ENCODE results near the gene BAZ1A. TPM values are rescaled to one million over a fixed set of nuclear protein-coding genes. Genes with fewer than 3 reads are reported as not detected.
A peak's percentile ranks its signal among the peaks of the same experiment; 100 is the strongest.

Gene BAZ1A
- total RNA-seq = 10 to 100 TPM; 61.0 to 71.7 TPM

DNA sequence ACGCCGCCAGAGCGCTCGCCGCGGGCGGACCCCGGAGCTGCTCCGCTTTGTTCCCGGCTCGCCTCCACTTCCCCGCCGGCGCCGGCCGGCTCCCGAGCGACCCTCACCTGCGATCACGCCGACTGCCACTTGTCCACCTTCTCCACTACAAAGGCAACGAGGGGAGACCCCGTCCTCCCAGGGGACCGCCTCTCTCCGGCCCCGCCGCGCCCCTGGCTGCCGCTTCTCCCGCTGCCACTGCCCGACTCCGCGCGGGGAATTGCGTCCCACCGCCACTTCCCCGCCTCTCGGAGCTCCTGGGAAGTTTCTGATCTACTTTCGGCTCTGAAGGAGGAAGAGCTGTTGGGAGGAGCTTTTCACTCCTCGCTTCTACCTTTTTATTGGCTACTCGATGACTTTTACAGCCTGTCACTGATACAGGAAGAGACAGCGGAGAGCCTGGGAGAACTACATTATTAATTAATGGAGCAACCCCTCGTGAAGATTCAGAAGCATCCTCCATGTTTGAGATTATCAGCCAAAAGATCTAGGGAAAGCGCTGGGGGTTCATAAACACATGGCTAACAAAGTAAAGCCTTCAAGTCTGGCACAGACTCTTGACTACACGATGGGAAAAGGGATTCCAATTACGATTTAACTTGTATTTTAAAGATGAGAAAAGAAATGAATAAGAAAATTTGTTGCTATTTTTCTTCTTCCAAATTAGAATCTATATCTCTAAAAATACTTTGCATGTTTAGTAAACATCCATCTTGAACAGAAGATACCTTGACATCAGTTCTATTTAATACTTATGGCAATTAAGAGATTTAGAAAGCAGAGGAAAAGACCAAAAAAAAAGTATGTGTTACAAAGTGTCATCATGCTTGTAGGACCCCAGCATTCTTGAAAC is at the start of gene BAZ1A:
Gene BAZ1A, minus strand, starts transcription at position 330 of the 892 bp plus-strand sequence. CDS start 756 bp downstream, outside the sequence.
- Mint-ChIP-seq H3K36me3 (peaks cover 16 to 24% of the 10 kb centered on the region in 2 donors), H3K27ac (peak within 1 kb of the TSS; percentile 96 to 99), H3K9me3 (no peaks in the 10 kb centered on the region)
- DNase-seq (ENCODE audit: low spot score in 2 of 2) (peak; percentile 47 to 70), ATAC-seq (peak; percentile 19 to 22)

DNA sequence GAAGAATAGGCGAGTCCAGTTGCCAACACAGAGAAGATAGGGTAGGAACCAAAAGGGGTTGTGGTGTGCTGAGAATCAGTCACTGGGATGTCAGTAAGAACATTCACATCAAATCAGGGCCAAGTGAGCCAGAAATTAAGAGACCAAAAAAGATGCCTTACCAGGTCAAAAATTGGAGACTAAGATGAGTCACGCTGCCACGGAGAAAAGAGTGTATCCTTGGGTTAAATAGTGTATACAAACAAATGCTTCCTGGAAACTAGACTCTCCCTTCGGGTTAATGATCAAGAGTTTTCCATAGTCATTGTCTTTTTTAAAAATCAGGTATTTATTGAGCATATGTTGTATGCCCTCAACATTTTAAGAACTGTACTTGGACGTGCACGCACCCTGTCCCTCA is 45.2 kb upstream of the BAZ1A start:
- no peaks in the 10 kb centered on the region for H3K9me3 Mint-ChIP-seq
- H3K36me3 Mint-ChIP-seq = no peaks in the 10 kb centered on the region
- H3K27ac Mint-ChIP-seq = no peak overlapping the region
- DNase-seq (ENCODE audit: low spot score in 2 of 2) (no peak), ATAC-seq (no peak)

DNA sequence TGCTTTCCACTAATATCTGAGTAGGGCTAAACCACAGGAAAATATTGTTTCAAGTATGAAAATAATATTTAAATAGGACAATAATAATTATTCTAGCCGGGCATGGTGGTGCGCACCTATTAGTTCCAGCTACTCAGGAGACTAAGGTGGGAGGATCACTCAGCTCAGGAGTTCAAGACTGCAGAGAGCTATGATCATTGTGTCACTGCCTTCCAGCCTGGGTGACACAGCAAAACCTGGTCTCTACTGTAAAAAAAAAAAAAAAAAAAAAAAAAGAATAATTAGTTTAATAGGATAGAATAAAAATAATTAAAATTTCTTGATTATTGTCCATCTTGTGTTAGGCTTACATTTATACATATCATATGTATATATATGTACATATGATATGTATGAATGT is 38.5 kb upstream of the BAZ1A start:
- no peak for DNase-seq (ENCODE audit: low spot score in 2 of 2)
- no peak for ATAC-seq
- H3K27ac Mint-ChIP-seq = no peak overlapping the region
- H3K36me3 Mint-ChIP-seq = no peaks in the 10 kb centered on the region
- no peaks in the 10 kb centered on the region for H3K9me3 Mint-ChIP-seq

DNA sequence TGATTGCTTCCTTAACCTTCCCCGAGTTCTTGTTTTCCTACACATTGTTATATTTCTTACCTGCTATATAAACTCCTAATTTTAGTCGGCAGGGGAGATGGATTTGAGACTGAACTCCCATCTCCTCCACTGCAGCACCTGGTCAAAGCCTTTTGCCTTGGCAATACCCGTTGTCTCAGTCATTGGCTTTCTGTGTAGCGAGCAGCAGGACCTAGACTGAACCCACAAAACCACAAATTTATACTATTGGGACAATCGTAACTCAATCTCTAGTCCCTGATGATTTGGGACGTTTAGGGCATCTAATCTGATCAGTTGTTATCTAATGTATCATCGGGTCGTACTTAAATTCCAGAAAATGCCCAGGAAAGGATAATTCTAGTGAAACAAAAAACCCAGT is 37.8 kb upstream of the BAZ1A start:
- Mint-ChIP-seq H3K27ac (no peak overlapping the region), H3K9me3 (no peaks in the 10 kb centered on the region), H3K36me3 (no peaks in the 10 kb centered on the region)
- ATAC-seq (no peak), DNase-seq (ENCODE audit: low spot score in 2 of 2) (no peak)

GRCh38 chr14:34912182-34912581 is 37.0 kb upstream of the BAZ1A start:
- DNase-seq (ENCODE audit: low spot score in 2 of 2) = no peak
- H3K9me3 Mint-ChIP-seq = no peaks in the 10 kb centered on the region
- H3K27ac Mint-ChIP-seq = peak overlapping the region in 1 of 2 donors; percentile 12
- H3K36me3 Mint-ChIP-seq = no peaks in the 10 kb centered on the region
- no peak for ATAC-seq

DNA sequence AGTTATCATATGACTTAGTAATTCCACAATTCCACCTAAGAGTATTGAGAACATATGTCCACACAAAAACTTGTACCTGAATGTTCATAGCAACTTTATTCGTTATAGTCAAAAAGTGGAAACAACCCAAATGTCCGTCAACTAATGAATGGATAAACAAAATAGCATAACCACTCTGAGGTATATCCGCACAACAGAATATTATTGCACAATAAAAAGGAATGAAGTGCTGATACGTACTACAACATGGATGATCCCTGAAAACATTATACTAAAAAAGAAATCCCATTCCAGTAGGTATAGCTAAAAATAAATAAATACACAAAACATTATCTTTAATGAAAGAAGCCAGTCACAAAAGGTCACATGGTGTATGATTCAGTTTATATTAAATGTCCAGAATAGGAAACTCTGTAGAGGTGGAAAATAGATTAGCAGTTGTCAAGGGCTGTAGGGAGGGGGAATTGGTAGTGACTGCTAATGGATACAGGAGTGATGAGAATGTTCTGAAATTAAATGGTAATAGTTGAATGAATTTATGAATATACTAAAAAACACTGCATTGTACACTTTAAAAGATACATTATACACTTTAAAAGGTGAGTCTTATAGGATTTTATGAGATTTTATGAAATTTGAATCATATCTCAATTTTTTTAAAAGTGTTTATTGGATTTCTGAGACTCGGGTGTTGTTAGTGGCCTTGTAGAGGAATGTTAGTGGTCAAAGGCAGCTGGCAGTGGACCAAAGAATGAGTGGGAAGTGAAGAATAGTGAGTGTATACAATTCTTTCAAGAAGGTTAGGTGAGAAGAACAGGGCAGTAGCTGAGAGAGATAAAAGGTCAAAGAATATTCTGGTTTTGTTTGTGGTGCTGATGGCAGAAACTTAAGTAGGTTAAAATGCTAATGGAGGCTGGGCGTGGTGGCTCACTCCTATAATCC is 36.3 kb upstream of the BAZ1A start:
- no peaks in the 10 kb centered on the region for H3K9me3 Mint-ChIP-seq
- H3K36me3 Mint-ChIP-seq = no peaks in the 10 kb centered on the region
- ATAC-seq = no peak
- no peak for DNase-seq (ENCODE audit: low spot score in 2 of 2)
- peak overlapping the region in 1 of 2 donors; percentile 12 for H3K27ac Mint-ChIP-seq

DNA sequence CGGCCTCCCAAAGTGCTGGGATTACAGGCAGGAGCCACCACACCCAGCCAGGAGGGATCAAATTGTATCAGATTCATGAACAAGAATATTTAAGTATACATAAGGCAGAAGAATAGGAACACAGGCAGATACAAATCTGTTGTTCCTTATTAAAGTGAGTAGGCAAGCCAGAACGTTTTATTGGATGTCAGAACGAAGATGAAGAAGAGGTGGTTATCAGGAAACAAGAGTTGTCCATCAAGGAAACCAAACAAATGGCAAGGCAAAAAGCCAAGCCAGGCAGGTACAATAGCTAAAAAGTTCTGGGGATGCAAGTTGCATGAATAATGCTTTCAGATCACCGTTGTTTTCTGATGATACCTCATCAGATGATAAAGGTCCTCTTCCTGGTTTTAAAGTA is 31.1 kb upstream of the BAZ1A start:
- no peaks in the 10 kb centered on the region for H3K36me3 Mint-ChIP-seq
- ATAC-seq (no peak), DNase-seq (ENCODE audit: low spot score in 2 of 2) (no peak)
- no peak overlapping the region for H3K27ac Mint-ChIP-seq
- no peaks in the 10 kb centered on the region for H3K9me3 Mint-ChIP-seq

- ATAC-seq (no peak), DNase-seq (ENCODE audit: low spot score in 2 of 2) (no peak)
- Mint-ChIP-seq H3K9me3 (no peaks in the 10 kb centered on the region), H3K36me3 (no peaks in the 10 kb centered on the region), H3K27ac (no peak overlapping the region)
Observed at GRCh38 chr14:34895277-34895676, 20.1 kb upstream of the BAZ1A start.

DNA sequence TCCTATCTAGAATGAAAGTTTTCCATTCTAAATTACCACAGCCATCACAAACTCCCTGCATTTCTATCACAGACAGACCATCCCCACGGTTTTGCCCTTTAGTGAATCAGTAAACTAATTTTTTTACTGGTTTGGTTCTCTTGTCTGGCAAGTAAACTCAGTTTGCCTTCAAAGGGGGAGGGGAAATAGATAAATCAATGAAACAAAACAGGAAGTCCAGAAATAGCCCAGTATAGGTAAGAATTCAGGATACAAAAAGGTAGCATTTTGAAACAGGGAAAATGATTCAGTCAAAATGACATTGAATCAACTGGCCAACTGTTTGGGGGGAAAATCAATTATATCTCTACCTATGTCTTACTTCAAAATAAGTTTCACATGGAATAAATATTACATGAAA is 15.8 kb upstream of the BAZ1A start:
- Mint-ChIP-seq H3K9me3 (no peaks in the 10 kb centered on the region), H3K27ac (no peak overlapping the region), H3K36me3 (no peaks in the 10 kb centered on the region)
- ATAC-seq (no peak), DNase-seq (ENCODE audit: low spot score in 2 of 2) (no peak)

GRCh38 chr14:34888186-34888585 is 13.0 kb upstream of the BAZ1A start:
- Mint-ChIP-seq H3K36me3 (no peaks in the 10 kb centered on the region), H3K9me3 (no peaks in the 10 kb centered on the region), H3K27ac (no peak overlapping the region)
- DNase-seq (ENCODE audit: low spot score in 2 of 2) (no peak), ATAC-seq (no peak)

- Mint-ChIP-seq H3K36me3 (no peaks in the 10 kb centered on the region), H3K27ac (no peak overlapping the region), H3K9me3 (no peaks in the 10 kb centered on the region)
- ATAC-seq (no peak), DNase-seq (ENCODE audit: low spot score in 2 of 2) (no peak)
Observed at GRCh38 chr14:34883954-34884353, 8.8 kb upstream of the BAZ1A start.

GRCh38 chr14:34874386-34875030 is 652 bp downstream of the BAZ1A start:
- Mint-ChIP-seq H3K9me3 (no peaks in the 10 kb centered on the region), H3K27ac (peak overlapping the region; percentile 93 to 96), H3K36me3 (peaks cover 16 to 24% of the 10 kb centered on the region in 2 donors)
- DNase-seq (ENCODE audit: low spot score in 2 of 2) = no peak
- peak; percentile 32 to 36 for ATAC-seq

DNA sequence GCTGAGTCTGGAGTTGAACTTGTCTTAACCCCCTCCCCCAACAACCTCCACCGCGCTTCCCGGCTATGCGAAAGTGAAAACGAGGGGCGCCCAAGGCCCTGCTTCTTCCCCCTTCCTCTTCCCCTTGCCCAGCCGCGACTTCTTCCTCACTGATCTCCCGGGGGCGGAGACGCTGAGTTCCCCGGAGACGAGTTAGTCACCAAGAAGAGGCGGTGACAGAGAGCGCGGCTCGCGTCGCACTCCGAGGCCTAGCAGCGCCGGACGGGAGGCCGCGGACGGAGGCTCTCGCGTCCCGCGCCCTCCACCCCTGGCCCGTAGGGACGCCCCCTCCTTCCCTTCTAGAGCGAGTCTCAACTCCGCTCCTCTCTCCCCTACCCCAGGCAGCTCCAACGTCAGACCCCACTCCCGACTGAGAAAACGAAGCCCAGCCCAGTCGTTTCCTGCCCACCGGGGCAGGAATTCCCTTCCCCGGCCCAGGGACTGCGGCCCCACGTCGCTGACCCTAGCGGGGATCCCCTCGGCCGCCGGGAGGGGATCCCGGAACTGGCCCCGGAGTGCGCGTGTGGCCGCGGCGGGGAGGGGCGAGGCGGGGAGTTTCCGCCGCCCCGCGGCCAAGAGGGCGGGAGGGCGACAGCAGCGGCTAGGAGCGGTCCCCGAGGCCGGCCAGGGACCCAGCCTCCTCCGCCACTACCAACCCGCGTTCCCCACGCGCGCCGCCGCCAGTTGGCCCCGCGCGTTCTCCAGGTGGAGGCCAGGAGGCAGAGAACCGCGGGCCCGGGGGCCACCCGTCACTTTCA is 1.4 kb downstream of the BAZ1A start:
- Mint-ChIP-seq H3K36me3 (peaks cover 16 to 24% of the 10 kb centered on the region in 2 donors), H3K27ac (peak overlapping the region; percentile 96 to 99), H3K9me3 (no peaks in the 10 kb centered on the region)
- DNase-seq (ENCODE audit: low spot score in 2 of 2) (peak; percentile 82 to 93), ATAC-seq (peak; percentile 85)

DNA sequence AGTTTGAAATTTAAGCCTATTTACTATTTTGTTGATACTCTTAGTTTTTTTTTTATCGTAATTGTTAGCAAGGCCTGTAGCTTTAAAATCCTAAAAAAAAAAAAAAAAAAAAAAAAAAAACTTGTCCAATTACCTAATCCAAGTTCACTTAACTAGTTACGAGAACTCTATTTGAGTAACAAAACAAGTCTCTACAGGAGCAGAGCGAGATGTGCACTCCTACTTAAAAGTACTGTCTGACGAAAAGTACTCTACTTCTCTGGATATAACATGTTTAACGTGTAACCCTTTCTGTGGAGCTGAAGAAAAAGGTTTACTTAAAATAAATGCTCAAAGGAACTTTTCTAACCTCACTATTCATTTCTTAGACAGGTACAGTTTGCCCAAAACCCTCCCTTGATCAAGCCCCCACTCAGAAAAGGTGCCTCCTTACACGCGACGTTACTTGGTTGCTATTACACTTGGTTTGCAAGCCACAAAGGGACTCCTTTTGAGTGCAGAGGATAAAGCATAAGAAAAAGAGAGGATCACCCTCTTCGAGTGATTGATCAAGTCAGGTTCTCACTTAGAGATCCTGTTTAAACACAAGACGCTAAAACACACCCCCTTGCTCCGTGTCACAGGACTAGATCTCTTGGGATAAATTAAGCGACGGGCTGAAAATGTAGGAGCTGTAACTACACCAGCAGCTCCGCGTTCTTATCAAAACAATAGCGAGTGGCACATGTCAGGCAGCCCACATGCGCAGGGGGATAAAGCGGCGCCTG is 2.2 kb downstream of the BAZ1A start:
- ATAC-seq (peak; percentile 9 to 26), DNase-seq (ENCODE audit: low spot score in 2 of 2) (no peak)
- peaks cover 16 to 29% of the 10 kb centered on the region in 2 donors for H3K36me3 Mint-ChIP-seq
- no peaks in the 10 kb centered on the region for H3K9me3 Mint-ChIP-seq
- peak overlapping the region; percentile 96 to 99 for H3K27ac Mint-ChIP-seq

- Mint-ChIP-seq H3K27ac (no peak overlapping the region), H3K36me3 (peaks cover 0 to 22% of the 10 kb centered on the region in 2 donors), H3K9me3 (no peaks in the 10 kb centered on the region)
- ATAC-seq (no peak), DNase-seq (ENCODE audit: low spot score in 2 of 2) (no peak)
Observed at GRCh38 chr14:34867199-34867598, 8.0 kb downstream of the BAZ1A start.

Measured in activated naive CD4-positive, alpha-beta T cell treated with anti-CD3 and anti-CD28 coated beads, Interleukin-2, amount 50 U/mL, for 72 hours (primary cell).